ENCODE measurements around the gene SNRPA.

GRCh38 chr19:40813182-40813581, 62.2 kb downstream of the SNRPA start:
- TF ChIP-seq, protein P1, sequence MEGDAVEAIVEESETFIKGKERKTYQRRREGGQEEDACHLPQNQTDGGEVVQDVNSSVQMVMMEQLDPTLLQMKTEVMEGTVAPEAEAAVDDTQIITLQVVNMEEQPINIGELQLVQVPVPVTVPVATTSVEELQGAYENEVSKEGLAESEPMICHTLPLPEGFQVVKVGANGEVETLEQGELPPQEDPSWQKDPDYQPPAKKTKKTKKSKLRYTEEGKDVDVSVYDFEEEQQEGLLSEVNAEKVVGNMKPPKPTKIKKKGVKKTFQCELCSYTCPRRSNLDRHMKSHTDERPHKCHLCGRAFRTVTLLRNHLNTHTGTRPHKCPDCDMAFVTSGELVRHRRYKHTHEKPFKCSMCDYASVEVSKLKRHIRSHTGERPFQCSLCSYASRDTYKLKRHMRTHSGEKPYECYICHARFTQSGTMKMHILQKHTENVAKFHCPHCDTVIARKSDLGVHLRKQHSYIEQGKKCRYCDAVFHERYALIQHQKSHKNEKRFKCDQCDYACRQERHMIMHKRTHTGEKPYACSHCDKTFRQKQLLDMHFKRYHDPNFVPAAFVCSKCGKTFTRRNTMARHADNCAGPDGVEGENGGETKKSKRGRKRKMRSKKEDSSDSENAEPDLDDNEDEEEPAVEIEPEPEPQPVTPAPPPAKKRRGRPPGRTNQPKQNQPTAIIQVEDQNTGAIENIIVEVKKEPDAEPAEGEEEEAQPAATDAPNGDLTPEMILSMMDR (IDR thresholded peaks at IDR 0.05), result no peak
- no peak for TF ChIP-seq POLR2A (IDR thresholded peaks at IDR 0.05)

Measured in ovary (tissue), 3 donors.